SIG-M5 (cell line): Measurements from ENCODE around the gene PIGL.
A peak's percentile ranks its signal among the peaks of the same experiment; 100 is the strongest.
"Not testable (repeated sequence)": the region's sequence is repeated elsewhere in the genome, so short reads cannot be mapped to it uniquely, and the experiment has no call there.

Experiments
- DNase-seq: peaks from one replicate; lab custom pipeline; 2025; lab: John Stamatoyannopoulos, UW

The PIGL gene

DNA sequence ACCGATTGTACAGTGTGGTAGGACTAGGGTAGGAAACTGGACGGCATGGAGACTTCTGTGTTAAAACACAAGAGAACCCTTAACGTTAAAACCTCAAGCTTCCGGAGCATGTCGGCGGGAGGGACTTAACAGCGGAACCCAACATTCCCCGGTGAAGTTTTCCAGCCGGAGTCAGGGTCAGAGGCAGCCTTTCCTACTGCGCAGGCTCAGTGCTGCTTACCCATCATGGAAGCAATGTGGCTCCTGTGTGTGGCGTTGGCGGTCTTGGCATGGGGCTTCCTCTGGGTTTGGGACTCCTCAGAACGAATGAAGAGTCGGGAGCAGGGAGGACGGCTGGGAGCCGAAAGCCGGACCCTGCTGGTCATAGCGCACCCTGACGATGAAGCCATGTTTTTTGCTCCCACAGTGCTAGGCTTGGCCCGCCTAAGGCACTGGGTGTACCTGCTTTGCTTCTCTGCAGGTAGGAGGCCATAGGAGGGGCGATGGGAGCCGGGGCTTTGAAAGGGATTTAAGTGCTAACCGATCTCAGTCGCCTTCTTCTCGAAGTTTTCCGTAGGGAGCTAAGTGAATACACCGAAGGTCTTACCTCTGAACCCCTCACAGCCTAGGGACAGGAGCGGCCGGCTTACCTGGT, at the start of gene PIGL:
Gene PIGL, plus strand, starts transcription at position 209 of the 634 bp plus-strand sequence. Its CDS starts 17 bp downstream, at position 226.
- peak; percentile 71 for DNase-seq

DNA sequence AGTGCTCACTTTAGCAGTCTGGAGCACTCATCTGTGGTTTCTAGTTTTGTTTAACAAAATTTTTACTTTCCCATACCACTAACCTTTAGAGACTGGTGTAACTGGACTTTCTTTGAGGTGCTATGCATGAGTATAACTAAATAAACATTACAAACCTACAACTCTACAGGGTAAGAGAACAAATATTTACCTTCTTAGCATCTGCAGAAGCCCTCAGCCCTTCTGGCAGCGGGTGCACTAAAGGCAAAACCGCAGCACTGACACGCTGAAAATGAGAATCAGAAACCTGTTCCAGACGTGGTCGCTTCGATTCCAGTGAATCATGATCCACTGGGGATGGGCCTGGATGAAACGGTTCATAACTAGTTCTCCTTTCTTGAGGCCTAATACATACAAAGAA, 45.4 kb upstream of the PIGL start:
- DNase-seq, result no peak

DNA sequence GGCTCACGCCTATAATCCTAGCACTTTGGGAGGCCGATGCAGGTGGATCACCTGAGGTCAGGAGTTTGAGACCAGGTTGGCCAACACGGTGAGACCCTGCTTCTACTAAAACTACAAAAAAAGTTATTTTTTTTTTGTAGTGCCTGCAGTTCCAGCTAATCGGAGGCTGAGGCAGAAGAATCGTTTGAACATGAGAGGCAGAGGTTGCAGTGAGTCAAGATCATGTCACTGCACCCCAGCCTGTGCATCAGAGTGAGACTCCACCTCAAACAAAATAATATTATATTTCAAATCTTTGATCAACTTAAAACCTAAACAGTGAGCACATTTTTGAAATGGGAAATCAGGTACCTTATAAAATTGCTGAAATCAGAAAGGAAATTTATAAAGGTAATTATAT, 38.2 kb upstream of the PIGL start:
- no peak for DNase-seq

DNA sequence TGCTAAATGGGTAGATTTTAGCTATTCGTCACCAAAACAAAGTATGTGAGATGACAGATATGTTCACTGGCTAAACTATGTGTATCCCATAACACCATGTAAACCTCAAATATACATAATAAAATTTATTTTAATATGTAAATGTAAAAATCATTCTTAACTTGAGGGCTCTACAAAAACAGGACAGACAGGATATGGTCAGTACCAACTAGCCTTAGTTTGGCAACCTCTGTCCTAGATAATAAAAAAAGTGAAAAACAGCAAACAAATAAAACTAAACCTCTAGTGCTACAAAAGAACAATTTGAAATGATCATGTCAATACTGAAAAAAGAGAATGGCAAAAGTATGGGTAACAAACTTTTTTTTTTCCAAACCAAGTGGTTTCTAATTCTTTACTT, 35.4 kb upstream of the PIGL start:
- no peak for DNase-seq

DNA sequence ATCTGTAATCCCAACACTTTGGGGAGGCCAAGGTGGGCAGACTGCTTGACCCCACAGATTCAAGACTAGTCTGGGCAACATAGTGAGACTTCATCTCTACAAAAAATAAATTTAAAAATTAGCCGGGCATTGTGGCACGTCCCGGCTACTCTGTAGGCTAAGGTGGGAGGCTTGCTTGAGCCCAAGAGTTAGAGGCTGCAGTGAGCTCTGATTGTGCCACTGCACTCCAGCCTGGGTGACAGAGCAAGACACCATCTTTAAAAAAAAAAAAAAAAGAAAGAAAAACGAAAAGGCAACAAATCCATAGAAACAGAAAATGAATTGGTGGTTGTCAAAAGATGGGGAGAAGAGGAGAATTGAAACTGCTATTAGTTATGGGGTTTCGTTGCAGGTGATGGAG, 29.4 kb upstream of the PIGL start:
- DNase-seq, result no peak

DNA sequence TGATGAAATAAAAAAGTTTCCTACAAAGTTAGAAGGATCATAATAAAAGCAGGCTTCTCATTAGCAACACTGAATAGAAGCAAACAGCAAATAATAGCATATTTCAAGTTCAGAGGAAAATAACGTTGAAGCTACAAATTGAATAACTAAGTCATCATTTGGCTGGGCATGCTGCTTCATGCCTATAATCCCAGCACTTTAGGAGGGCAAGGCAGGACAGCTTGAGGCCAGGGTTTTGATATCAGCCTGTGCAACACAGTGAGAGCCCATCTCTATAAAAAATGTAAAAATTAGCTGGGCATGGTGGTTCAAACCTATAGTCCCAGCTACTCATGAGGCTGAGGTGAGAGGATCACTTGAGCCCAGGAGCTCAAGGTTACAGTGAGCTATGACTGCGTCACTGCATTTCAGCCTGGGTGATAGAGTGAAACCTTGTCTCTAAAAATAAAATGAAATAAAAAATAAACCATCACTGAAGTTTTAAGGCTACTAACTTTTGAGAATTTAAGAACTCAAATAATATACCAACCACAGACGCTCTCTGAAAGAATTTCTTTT, 27.1 kb upstream of the PIGL start:
- no peak for DNase-seq

DNA sequence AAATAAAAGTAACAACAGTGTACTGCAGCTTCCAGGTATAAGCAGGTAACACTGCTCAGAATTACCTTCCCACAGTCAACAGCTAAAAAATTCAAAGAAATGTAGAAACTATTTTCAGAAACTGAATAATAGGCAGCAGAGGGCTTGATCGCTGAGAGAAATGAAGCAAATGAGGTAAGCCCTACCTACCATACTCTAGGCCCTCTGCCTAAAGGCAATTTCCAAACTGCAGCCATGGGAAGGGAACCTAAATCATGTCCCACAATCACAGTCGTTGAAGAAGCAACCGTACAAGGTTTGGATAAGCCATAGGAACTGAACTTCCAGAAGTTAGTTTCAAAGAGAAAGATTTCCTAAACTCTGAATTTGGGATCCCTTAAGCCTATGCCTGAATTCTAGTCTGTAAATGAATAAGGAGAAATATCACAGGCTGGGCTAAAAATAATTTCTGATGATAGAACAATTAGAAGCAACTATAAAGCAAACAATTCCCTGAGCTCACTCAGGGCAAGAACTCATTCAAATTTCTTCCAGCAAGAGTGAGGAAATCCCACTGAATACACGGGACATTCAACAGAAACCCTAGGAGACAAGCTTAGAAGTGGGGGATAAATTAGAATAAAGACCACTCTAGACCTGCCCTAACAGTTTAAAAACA, 26.2 kb upstream of the PIGL start:
- DNase-seq, result no peak

DNA sequence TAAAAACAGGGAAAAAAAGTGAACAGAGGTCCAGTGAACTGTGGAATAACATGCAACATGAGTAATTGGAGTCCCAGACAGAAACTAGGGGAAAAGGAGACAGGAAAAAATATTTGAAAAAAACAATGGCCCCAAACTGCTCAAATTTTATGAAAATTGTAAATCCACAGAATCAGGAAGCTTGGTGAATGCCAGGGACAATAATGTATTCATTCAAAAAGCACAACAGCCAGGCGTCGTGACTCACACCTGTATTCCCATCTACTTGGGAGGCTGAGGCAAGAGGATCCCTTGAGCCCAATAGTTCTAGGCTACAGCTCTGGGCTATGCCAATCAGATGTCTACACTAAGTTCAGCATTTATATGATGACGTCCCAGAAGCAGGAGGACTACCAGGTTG, 25.4 kb upstream of the PIGL start:
- no peak for DNase-seq

DNA sequence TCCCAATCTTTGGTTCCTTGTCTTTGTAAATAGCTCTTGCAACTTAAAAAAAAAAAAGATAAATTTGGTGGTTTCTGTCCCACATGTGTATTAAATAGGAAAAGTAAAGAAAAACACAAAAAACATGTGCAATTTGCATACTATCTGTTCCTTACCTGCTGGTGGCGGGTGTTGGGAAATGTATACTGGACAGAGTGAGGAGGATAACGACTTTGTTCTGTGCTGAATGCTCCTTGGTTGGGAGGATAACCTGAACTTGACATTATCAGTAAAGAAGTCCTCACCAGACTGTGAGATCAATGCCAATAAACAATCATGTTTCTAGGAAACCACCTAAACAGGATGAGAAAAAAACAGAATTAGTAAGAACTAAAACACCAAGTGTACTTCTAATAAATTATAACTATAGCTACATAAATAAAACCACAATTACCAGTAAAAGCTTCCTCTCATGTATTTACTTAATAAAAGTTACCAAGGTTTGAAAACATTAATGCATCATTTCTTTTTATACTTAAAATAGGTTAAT, 22.6 kb upstream of the PIGL start:
- DNase-seq, result not testable (repeated sequence)

DNA sequence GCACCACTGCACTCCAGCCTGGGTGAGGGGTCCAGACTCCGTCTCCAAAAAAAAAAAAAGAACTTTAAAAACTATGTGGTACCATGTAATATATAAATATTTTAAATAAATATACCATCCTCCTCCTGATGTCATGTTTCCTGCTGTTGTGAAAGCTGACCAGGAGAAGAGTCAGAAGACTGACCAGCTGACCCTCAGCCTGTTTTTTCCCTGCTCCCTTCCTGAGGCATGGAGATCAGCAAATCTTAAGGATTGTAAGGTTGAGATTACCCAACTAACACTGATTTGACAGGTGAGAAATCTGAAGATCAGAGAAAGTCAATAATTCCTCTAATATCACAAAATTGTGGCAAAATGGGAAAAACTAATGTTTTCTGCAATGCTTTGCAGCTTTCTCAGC, 19.7 kb upstream of the PIGL start:
- no peak for DNase-seq

DNA sequence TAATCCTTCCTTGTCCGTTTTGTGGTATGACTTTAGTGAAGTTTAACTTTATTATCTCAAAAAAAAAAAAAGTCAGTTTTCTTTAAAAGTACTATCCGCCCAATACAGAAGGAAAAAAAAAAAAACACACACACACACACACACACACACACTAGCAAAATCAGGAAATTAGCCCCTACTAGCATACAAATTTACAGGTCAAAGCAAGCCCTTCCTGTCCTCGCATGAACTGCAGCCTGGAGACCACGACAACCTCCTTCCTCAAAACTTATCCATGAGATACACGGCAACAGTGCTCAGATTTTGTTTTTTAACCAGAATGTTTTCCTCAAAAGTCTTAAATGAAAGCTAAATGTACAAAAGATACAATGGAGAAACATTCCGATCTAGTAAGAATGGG, 17.9 kb upstream of the PIGL start:
- no peak for DNase-seq

DNA sequence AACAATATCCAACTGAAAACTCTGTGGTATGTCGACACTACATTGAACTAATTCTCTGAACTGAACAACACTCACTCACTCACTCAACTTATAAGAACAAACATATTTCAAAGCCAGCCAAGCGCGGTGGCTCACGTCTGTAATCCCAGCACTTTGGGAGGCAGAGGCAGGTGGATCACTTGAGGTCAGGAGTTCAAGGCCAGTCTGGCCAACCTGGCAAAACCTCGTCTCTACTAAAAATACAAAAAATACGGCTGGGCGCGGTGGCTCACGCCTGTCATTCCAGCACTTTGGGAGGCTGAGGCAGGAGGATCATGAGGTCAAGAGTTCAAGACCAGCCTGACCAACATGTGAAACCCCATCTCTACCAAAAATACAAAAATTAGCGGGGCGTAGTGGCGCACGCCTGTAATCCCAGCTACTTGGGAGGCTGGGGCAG, 15.3 kb upstream of the PIGL start:
- not testable (repeated sequence) for DNase-seq

DNA sequence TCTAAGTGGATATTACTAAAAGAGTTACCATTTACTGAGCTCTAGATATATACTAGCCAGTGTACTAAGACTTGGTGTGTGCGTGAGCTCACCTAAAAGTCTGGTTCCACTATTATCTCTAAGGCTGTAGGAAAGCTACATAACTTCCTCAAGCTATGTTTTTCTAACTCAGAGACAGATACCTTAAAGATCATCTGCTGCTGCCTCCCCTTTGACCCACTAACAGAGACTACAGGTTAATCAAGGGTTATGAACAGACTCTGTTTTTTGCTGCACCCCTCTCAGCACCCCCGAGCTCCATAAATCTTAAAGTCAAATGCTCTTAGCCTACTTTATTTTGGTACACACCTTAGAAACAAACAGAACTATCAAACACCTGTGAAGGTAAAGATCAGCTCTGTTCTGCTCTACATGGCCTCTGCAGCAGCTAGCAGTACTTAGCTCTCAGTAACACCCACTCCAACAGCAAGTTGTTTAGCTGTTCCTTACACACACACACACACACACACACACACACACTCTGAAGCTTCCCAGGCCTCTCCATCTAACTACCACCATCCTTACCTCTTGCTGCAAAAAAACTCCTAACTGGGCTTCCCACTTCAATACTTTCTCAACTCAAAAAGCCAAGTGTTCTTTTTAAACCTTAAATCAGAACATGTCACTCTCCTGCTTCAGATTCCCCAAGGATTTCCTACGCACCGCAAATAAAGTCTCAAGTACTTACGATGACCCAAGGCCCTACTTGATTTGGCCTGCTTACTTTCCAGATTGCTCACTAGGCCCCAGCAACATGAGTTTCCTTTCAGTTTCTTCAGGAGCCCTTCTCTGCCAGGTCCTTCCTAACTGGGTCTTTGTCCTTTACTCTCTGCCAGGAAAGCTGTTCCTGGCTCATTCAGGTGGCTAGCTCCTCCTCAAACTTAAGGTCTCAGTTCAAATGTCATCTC, 14.2 kb upstream of the PIGL start:
- not testable (repeated sequence) for DNase-seq

DNA sequence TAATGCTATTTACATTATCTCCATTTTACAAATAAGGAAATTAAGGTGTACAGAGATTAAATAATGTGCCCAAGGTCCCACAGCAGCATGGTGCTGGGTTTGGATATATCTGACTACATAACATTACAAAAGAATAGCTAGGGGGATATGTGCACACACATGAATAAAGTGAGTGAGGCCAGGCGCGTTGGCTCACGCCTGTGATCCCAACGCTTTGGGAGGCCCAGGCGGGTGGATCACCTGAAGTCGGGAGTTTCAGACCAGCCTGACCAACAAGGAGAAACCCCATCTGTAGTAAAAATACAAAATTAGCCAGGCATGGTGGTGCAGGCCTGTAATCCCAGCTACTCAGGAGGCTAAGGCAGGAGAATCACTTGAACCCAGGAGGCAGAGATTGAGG, 12.2 kb upstream of the PIGL start:
- DNase-seq, result not testable (repeated sequence)

DNA sequence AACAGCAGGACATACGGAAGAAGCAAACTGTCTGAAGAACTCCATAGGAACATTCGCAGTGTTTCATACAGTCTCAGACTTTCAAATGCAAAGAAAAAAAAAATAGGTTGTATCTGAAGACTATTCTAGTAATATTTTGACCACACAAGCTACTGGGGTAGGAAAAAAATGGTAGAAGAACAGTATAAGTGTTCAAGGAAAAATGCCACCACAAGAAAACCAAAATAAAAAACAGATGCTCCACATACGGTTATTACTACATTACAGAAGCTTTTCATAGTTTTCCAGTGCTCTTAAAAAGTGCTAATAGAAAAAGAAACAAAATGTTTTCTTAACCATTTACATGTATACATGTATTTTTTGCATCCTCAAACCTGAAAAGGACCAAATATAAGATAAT, 5.4 kb upstream of the PIGL start:
- DNase-seq, result no peak

DNA sequence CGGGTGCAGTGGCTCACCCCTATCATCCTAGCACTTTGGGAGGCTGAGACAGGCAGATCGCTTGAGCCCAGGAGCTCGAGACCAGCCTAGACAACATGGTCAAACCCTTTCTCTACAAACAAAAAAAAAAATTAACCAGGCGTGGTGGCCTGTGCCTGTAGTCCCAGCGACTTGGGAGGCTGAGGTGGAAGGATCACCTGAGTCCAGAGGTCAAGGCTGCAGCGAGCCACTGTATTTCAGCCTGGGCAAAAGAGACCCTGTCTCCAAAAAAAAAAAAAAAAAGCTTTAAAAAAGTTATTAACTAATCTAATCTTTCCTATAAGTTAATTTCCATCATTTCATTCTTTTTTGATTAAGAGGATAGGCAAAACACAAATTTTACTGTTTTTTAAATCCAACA, 4.2 kb upstream of the PIGL start:
- no peak for DNase-seq

DNA sequence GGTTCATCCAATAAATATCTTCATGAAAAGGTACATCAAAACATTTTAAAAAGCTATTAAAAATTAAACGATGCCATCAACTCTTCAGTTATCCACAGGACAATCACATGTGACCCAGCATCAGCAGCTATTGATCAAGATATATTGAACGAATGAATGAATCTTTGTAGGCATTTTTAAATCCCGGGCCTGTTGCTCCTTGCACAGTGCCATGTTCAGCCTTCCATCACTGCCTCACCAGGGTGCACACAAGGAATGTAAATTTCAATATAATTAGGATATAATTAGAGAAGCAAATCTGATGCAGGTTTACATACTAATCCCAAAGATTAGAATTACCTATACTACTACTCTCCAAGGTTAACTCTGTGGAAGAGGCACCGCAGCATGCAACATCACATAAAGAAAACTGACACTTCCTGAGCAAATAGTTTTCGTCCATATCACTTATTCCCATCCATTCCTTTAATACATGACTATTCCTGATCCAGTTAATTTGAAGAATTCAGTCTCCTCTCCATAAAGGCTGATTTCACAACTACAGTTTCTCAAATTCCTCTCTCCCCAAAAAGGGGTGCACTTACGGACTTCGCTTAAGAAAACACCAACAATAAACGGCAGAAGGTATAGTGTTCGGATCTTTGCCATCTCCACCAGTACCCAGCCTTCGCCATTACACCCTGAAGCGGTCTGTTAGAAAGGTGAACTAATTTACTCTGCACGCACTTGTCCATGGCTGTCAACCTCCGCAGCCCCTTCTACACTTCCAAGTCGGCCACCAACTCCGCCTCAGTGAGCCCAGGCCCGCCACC, 2.6 kb upstream of the PIGL start:
- no peak for DNase-seq

DNA sequence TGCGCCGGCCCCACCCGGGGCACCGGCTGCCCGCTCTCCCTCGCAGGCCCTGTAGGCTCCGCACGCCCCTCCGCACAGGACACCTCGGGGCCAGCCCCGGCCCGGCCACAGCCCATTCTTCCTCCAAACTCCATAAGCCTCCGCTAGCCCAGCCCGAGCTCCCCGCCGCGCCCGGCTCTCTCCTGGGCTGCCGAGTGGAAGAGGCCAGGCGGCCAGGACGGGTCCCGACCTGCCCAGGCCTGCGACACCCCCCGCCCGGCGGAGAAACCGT, 2.1 kb upstream of the PIGL start:
- DNase-seq, result no peak

DNA sequence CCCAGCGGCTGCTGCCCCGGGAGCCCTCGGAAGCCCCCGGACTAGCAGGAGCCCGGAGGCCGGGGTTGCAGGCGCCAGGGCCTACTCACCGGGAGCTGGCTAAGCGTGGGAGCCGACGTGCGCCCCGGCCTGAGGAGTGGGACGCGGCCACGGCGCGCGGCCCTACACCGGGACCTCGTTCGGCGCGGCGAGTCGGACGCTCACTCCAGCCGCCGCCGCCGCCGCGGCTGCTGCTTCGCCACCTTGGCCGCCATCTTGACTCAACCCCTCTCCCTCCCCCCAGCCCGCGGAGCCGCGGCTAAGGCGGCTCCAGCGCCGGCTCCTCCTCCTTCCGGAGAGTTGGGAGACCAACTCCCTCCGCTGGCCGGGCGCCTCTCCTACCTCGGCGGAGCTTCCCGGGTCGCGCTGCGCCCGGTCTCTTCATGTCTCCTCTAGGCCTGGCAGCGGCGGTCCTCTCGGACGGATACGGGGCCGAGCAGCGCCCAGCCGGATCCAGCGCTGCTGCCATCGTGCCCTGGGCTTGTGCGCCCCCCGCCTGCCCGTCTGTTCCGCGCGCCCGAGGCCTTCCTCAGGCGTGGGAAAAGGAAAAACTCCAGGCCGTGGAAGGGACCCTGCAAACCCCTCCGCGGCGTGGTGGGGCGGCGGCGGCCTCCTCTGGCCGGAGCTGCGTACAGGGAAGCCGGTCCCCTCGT, 1.6 kb upstream of the PIGL start, which contains the start of gene NCOR1:
Gene NCOR1, minus strand, starts transcription at position 262 of the 692 bp plus-strand sequence. CDS start 20,965 bp downstream, outside the sequence.
- peak; percentile 45 for DNase-seq

DNA sequence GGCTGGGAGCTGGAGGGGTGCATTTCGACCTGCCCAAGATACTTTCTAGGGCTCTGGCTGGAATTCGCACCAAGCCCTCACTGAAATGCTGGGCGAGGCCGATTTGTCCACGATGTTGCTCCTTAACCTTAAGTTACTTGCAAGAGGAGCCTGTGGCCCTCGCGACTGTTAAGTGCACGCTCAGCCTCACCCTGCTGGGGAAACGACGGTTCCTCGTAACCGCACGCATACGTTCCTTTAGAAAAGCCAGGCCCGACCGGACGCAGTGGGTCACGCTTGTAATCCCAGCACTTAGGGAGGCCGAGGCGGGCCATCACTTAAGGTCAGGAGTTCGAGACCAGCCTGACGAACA, 1.1 kb upstream of the PIGL start:
- DNase-seq, result no peak
